MM.1S (cell line): ENCODE data around the gene PLXDC2.

Experiments
- DNase-seq: peaks from one replicate; pipeline ENCODE4 v3.0.0-alpha.2; 2015
- H2AFZ ChIP-seq: fragments of 300-600 bp; sonication (generic); 2 replicates; pipeline ENCODE4 v1.6.0; 2016; ENCODE audit warnings: antibody characterized with exemption, low read length
- H3F3A ChIP-seq: fragments of 300-600 bp; sonication (generic); 2 replicates; pipeline ENCODE4 v1.6.1; 2016; ENCODE audit warnings: mild to moderate bottlenecking, antibody characterized with exemption, low read length, moderate library complexity, mixed read lengths; ENCODE audit not compliant: insufficient read depth
- H3K27ac ChIP-seq: fragments of 300-600 bp; sonication (generic); 2 replicates; pipeline ENCODE4 v1.5.1; 2016; ENCODE audit warnings: mild to moderate bottlenecking, low read length
- H3K27me3 ChIP-seq: fragments of 300-600 bp; sonication (generic); replicated peaks from 2 replicates; pipeline ENCODE4 v1.6.0; 2016; ENCODE audit warnings: low read length; ENCODE audit not compliant: insufficient read depth
- H3K36me3 ChIP-seq: fragments of 300-600 bp; sonication (generic); replicated peaks from 2 replicates; pipeline ENCODE4 v1.6.1; 2016; ENCODE audit warnings: mild to moderate bottlenecking, low read length, mixed read lengths; ENCODE audit not compliant: insufficient read depth
- H3K4me1 ChIP-seq: fragments of 300-600 bp; sonication (generic); 2 replicates; pipeline ENCODE4 v1.6.1; 2016; ENCODE audit warnings: low read length, mixed read lengths
- H3K4me2 ChIP-seq: fragments of 300-600 bp; sonication (generic); 2 replicates; pipeline ENCODE4 v1.6.0; 2016; ENCODE audit warnings: low read depth, low read length
- H3K4me3 ChIP-seq: fragments of 300-600 bp; sonication (generic); 2 replicates; pipeline ENCODE4 v1.5.1; 2016; ENCODE audit warnings: low read length, mixed read lengths
- H3K79me2 ChIP-seq: fragments of 300-600 bp; sonication (generic); 2 replicates; pipeline ENCODE4 v1.6.1; 2016; ENCODE audit warnings: mixed run types, low read length, mixed read lengths
- H3K9ac ChIP-seq: fragments of 300-600 bp; sonication (generic); 2 replicates; pipeline ENCODE4 v1.6.1; 2016; ENCODE audit warnings: low read length, mixed read lengths
- H3K9me2 ChIP-seq: fragments of 300-600 bp; sonication (generic); replicated peaks from 2 replicates; pipeline ENCODE4 v1.6.1; 2016; ENCODE audit warnings: mild to moderate bottlenecking, low read length, mixed read lengths; ENCODE audit not compliant: insufficient read depth
- H3K9me3 ChIP-seq: fragments of 300-600 bp; sonication (generic); replicated peaks from 2 replicates; pipeline ENCODE4 v1.6.1; 2016; ENCODE audit warnings: mild to moderate bottlenecking, low read length, mixed read lengths; ENCODE audit not compliant: insufficient read depth
- H4K20me1 ChIP-seq: fragments of 300-600 bp; sonication (generic); 2 replicates; pipeline ENCODE4 v1.6.1; 2016; ENCODE audit warnings: mild to moderate bottlenecking, low read length, moderate library complexity, mixed read lengths; ENCODE audit not compliant: insufficient read depth
- CTCF ChIP-seq: fragments of 300-600 bp; sonication (generic); IDR thresholded peaks from 2 replicates; pipeline ENCODE4 v1.5.1; 2016; ENCODE audit warnings: antibody characterized with exemption, low read length, mixed read lengths
- EZH2 ChIP-seq: fragments of 300-600 bp; sonication (generic); optimal IDR thresholded peaks from 2 replicates; pipeline ENCODE3; 2017; ENCODE audit warnings: low read depth, mild to moderate bottlenecking, antibody characterized with exemption, low read length, mixed read lengths
- EZH2phosphoT487 ChIP-seq: fragments of 300-600 bp; sonication (generic); IDR thresholded peaks from 2 replicates; pipeline ENCODE4 v1.6.1; 2018; ENCODE audit warnings: antibody characterized with exemption, low read length

The PLXDC2 gene

GRCh38 chr10:19877466-19878255 is 61.4 kb downstream of the PLXDC2 start:
- H3K79me2 ChIP-seq: no peaks in the 10 kb centered on the region
- H3K9me2 ChIP-seq: no peaks in the 10 kb centered on the region
- TF ChIP-seq EZH2phosphoT487 (no peak), EZH2 (no peak), CTCF (no peak)
- H3K9me3 ChIP-seq: no peaks in the 10 kb centered on the region
- no peak overlapping the region for H3K4me2 ChIP-seq
- no peak for DNase-seq
- no peak overlapping the region for H2AFZ ChIP-seq
- no peaks in the 10 kb centered on the region for H4K20me1 ChIP-seq
- no peaks in the 10 kb centered on the region for H3F3A ChIP-seq
- no peaks in the 10 kb centered on the region for H3K4me1 ChIP-seq
- no peaks in the 10 kb centered on the region for H3K27me3 ChIP-seq
- no peak overlapping the region for H3K9ac ChIP-seq
- H3K27ac ChIP-seq: no peak overlapping the region
- H3K4me3 ChIP-seq: no peak overlapping the region
- no peaks in the 10 kb centered on the region for H3K36me3 ChIP-seq

- H3K9me3 ChIP-seq: no peaks in the 10 kb centered on the region
- no peak overlapping the region for H3K27ac ChIP-seq
- no peaks in the 10 kb centered on the region for H3K9me2 ChIP-seq
- H3F3A ChIP-seq: no peaks in the 10 kb centered on the region
- TF ChIP-seq EZH2: no peak
- no peak for TF ChIP-seq EZH2phosphoT487
- TF ChIP-seq CTCF: no peak
- no peak overlapping the region for H3K4me2 ChIP-seq
- no peak for DNase-seq
- no peak overlapping the region for H3K9ac ChIP-seq
- H3K36me3 ChIP-seq: no peaks in the 10 kb centered on the region
- no peak overlapping the region for H2AFZ ChIP-seq
- H3K79me2 ChIP-seq: no peaks in the 10 kb centered on the region
- no peaks in the 10 kb centered on the region for H3K27me3 ChIP-seq
- no peak overlapping the region for H3K4me3 ChIP-seq
- no peaks in the 10 kb centered on the region for H3K4me1 ChIP-seq
- H4K20me1 ChIP-seq: no peaks in the 10 kb centered on the region
Measured at GRCh38 chr10:19882621-19883020, 66.4 kb downstream of the PLXDC2 start.

- no peak for DNase-seq
- TF ChIP-seq CTCF: no peak
- Histone ChIP-seq H3K27me3 (no peaks in the 10 kb centered on the region), H3F3A (no peaks in the 10 kb centered on the region), H4K20me1 (no peaks in the 10 kb centered on the region), H3K9me3 (no peaks in the 10 kb centered on the region), H3K9me2 (no peaks in the 10 kb centered on the region), H3K4me3 (no peak overlapping the region), H3K79me2 (no peaks in the 10 kb centered on the region), H3K9ac (no peak overlapping the region), H3K4me1 (no peaks in the 10 kb centered on the region), H3K4me2 (no peak overlapping the region), H3K36me3 (no peaks in the 10 kb centered on the region), H2AFZ (no peak overlapping the region), H3K27ac (no peak overlapping the region)
Measured at GRCh38 chr10:19888061-19888660, 71.9 kb downstream of the PLXDC2 start.
